Suprapubic skin (tissue), 4 donors: ENCODE data around the gene GTSE1.

Experiments
- POLR2A ChIP-seq, 2 donors: fragments of 450-650 bp; IDR thresholded peaks; one replicate each; pipeline ENCODE4 v1.6.1; 2017; ENCODE audit warnings: antibody characterized with exemption in 2 of 2, mild to moderate bottlenecking in 2 of 2, moderate library complexity in 2 of 2
- POLR2AphosphoS5 ChIP-seq, 3 donors: sonication (generic); formaldehyde crosslinking; IDR thresholded peaks; one replicate each; pipeline ENCODE4 v1.6.1; 2017; ENCODE audit warnings: antibody characterized with exemption in 3 of 3
- TF ChIP-seq, protein P1 (sequence below), 2 donors: fragments of 200-600 bp in 1 of 2; fragments of 450-650 bp in 1 of 2; sonication (generic) in 1 of 2; IDR thresholded peaks; one replicate each; pipeline ENCODE4 v1.5.1; 2016 to 2019; ENCODE audit warnings: antibody characterized with exemption in 2 of 2, mild to moderate bottlenecking in 1 of 2, moderate library complexity in 1 of 2

DNA sequence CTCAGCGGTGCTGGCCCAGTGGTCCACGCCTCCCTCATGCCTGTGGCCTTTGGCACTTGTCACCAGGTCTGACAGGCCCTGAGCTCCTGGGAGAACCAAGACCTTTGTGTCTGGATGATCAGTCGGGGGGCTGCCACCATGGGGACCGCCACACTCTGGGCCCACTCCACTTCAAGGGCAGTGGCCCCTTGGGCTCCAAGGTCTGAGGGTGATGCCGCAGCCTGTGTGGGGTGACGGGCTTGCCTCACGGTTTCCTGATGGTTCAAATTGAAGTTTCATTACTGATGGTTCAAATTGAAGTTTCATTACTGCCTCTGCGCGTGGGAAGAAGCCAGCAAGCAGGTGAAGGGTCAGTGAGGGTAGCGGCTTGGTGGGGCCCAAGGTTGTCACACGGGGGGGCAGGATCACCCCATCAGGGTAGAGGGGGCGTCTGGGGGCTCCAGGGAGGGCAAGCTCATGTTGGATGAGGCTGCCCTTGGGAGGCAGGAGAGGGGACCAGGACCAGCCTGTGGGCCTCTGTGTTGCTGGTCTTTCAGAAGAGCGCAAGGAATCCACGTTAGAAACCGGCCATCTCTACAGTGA is 66.4 kb downstream of the GTSE1 start:
- TF ChIP-seq, protein P1, sequence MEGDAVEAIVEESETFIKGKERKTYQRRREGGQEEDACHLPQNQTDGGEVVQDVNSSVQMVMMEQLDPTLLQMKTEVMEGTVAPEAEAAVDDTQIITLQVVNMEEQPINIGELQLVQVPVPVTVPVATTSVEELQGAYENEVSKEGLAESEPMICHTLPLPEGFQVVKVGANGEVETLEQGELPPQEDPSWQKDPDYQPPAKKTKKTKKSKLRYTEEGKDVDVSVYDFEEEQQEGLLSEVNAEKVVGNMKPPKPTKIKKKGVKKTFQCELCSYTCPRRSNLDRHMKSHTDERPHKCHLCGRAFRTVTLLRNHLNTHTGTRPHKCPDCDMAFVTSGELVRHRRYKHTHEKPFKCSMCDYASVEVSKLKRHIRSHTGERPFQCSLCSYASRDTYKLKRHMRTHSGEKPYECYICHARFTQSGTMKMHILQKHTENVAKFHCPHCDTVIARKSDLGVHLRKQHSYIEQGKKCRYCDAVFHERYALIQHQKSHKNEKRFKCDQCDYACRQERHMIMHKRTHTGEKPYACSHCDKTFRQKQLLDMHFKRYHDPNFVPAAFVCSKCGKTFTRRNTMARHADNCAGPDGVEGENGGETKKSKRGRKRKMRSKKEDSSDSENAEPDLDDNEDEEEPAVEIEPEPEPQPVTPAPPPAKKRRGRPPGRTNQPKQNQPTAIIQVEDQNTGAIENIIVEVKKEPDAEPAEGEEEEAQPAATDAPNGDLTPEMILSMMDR (IDR thresholded peaks at IDR 0.05) = no peak
- TF ChIP-seq POLR2A (IDR thresholded peaks at IDR 0.05) (no peak), POLR2AphosphoS5 (IDR thresholded peaks at IDR 0.05) (no peak)
